Gastrocnemius medialis (tissue), 4 donors: Measurements from ENCODE around the gene SEC14L1.

Source experiments
- CTCF ChIP-seq, 5 experiments: fragments of 450-650 bp in 3 of 5; fragments of 200-600 bp in 2 of 5; sonication (generic) in 2 of 5; IDR thresholded peaks in 4 of 5; conservative IDR thresholded peaks in 1 of 5; 1 replicate in 4 of 5; 2 replicates in 1 of 5; pipeline ENCODE4 v1.5.1; 2016 to 2019; ENCODE audit warnings: antibody characterized with exemption in 5 of 5, mild to moderate bottlenecking in 3 of 5, moderate library complexity in 3 of 5
- POLR2A ChIP-seq, 2 donors: fragments of 450-650 bp; IDR thresholded peaks; one replicate each; pipeline ENCODE4 v1.6.1; 2017; ENCODE audit warnings: antibody characterized with exemption in 2 of 2, mild to moderate bottlenecking in 2 of 2, moderate library complexity in 2 of 2

GRCh38 chr17:77147357-77147801 lies 6.6 kb downstream of the SEC14L1 start:
- no peak for TF ChIP-seq POLR2A (IDR thresholded peaks at IDR 0.05)
- TF ChIP-seq CTCF (IDR thresholded peaks at IDR 0.05 in 4 of 5, conservative IDR thresholded peaks at IDR 0.05 in 1 of 5): no peak
